8988T (cell line): ENCODE results near the gene MUTYH.
"Not testable (repeated sequence)": the region's sequence is repeated elsewhere in the genome, so short reads cannot be mapped to it uniquely, and the experiment has no call there.

ENCODE experiments used
- DNase-seq: peaks from one replicate; pipeline ENCODE4 v3.0.0; 2011

MUTYH gene

GRCh38 chr1:45317166-45317565 is 23.1 kb downstream of the MUTYH start:
- no peak for DNase-seq

GRCh38 chr1:45314266-45314665 is 26.0 kb downstream of the MUTYH start:
- DNase-seq = no peak

GRCh38 chr1:45306905-45307304 is 33.3 kb downstream of the MUTYH start:
- DNase-seq = no peak

DNA sequence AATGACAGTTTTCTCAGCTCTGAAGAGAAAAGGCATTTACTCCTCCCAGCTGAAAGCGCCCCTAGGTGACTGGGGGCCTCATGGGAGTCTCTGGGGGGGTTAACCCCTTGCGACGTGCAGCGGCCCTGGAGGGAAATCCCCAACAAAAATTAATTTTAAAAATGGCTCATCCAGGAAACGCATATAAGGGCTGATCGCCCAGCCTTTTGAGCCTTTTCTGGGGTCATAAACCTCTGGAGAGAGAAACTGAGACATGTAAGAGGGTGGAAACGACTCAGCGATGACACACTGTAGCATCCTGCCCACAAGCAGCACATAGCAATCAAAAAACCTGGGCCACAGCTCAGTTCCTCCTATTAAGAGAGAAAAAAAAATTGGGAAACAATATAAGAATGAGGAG is 33.9 kb downstream of the MUTYH start:
- DNase-seq = no peak

DNA sequence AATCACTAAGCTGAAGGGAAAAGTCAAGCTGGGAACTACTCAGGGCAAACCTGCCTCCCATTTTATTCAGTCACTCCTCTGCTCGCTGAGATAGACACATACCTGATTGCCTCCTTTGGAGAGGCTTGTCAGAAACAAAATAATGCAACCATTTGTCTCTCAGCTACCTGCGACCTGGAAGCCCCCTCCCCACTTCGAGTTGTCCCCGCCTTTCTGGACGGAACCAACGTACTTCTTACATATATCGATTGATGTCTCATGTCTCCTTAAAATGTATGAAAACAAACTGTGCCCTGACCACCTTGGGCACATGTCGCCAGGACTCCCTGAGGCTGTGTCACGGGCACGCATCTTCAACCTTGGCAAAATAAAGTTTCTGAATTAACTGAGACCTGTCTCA is 35.0 kb downstream of the MUTYH start:
- DNase-seq = no peak

DNA sequence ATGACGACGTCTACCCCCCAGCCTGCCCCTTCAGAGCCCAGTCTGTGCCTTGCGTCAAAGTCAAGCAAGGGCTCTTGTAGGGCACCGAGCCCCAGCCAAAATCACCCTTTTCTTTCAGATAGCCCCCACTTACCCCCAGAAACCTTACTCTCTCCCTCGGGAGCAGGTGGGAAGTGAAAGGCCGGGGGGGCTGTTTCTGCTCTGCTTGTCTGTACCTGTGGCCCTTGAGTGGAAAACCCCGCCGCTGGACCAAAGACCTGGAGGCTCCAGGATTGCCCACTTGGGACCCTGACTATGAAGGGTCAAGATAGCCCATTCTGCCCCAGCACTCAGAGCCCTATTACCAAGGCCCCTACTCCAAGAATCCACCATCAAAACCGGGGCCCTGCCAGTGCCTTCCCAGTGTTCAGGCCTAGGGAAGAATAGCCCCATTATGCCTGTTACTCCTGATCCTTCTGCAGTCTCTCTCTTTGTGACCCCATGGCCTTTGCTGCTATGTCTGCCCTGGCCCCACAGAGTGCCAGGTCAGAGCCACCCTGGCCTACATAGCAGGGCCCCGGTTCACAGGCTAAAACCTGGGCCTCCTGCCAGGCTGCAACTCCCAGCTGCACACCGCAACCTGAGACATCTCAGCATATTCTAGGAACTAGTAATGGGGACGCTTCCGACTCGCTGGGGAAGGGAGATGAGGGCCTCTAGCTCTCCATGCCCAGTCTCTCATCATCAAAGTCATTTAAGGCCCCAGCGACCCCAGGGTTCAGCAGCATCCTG is 35.7 kb downstream of the MUTYH start:
- no peak for DNase-seq

- DNase-seq = peak; percentile 74
Observed at GRCh38 chr1:45303520-45304310, 36.5 kb downstream of the MUTYH start.

GRCh38 chr1:45302505-45303150 is 37.6 kb downstream of the MUTYH start:
- DNase-seq = no peak

DNA sequence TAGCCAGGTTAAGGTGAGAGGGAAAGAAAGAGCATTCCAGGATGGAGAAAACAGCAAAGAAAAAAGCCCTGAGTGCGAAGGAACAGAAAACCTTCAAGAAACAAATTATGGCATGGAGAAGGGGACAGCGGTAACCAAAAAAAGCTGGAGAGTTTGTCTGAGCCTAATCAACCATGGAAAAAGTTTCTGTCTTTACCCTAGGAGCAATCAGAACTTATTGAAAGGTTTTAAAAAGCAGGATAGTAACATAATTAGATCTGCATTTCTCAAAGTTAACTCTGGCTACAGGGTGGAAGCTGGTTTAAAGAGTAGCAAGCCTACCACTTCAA is 39.6 kb downstream of the MUTYH start:
- DNase-seq = no peak

GRCh38 chr1:45299981-45300668 is 40.1 kb downstream of the MUTYH start:
- peak; percentile 34 for DNase-seq

DNA sequence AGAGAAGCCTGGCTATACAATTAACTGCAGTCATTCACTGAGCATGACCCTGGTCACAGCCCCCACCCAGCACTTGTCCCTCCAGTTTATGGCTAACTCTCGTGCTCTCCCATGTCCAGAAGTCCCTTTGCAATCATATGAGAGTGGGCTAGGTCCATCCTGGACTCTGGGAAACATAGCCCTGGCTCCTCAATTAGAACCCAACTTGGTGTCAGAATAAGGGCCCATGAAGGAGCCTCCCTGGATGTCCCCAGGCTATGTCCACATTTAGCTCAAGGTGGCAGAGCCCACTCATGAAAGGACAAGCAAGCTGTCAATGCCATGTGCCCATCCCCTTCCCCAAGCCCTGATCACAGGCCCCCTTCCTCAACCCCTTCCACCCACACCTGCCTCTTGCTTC is 40.9 kb downstream of the MUTYH start:
- DNase-seq = no peak

DNA sequence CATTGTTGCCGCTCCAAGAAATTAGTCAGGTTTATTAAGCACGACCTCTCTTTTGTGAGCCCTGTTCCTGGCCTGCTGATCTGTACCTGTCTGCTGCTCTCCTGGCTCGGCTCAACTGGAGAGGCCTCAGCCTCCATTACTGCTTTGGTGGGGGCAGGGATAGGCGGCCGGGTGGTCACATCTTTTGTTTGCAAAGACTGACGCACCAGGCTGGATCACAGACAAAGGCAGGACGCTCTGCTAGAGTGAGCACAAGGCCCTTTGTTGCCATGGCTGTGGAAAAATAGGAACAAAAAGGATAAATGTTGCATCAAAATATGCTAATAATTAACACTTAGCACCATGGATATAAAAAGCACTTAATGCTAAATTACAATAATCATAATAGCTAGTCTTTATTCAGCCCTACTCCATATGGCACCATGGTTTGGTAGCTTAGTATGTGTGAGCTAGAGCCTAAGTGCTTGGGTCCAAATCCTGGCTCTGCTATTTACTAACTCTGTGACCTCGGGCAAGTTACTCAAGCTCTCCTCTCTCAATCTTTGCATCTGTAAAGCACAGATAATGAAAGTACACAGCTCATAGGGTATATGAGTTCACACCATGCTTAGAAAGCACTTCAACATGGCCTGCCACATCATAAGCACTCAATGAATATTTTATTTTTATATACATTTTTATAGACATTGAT is 42.4 kb downstream of the MUTYH start:
- no peak for DNase-seq

DNA sequence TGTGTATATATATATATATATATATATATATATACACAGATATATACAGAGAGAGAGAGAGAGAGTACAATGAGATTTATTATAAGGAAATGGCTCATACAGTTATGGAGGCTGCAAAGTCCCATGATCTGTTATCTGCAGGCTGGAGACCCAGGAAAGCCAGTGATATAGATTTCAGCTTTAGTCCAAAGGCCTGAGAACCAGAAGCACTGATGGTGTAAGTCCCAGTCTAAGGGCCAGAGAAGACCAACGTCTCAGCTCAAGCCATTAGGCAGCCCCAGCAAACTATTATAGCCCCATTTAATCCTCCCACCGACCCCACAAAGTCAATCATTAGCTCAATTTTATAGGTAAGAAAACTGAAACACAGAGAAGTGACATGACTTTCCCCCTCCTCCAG is 48.5 kb downstream of the MUTYH start:
- DNase-seq = no peak

- not testable (repeated sequence) for DNase-seq
Observed at GRCh38 chr1:45291002-45291401, 49.2 kb downstream of the MUTYH start.

- not testable (repeated sequence) for DNase-seq
Observed at GRCh38 chr1:45286521-45286920, 53.7 kb downstream of the MUTYH start.

- not testable (repeated sequence) for DNase-seq
Observed at GRCh38 chr1:45284858-45285257, 55.4 kb downstream of the MUTYH start.

- no peak for DNase-seq
Observed at GRCh38 chr1:45282351-45282750, 57.9 kb downstream of the MUTYH start.
